ENCODE data around the gene NADSYN1.

Gene NADSYN1

DNA sequence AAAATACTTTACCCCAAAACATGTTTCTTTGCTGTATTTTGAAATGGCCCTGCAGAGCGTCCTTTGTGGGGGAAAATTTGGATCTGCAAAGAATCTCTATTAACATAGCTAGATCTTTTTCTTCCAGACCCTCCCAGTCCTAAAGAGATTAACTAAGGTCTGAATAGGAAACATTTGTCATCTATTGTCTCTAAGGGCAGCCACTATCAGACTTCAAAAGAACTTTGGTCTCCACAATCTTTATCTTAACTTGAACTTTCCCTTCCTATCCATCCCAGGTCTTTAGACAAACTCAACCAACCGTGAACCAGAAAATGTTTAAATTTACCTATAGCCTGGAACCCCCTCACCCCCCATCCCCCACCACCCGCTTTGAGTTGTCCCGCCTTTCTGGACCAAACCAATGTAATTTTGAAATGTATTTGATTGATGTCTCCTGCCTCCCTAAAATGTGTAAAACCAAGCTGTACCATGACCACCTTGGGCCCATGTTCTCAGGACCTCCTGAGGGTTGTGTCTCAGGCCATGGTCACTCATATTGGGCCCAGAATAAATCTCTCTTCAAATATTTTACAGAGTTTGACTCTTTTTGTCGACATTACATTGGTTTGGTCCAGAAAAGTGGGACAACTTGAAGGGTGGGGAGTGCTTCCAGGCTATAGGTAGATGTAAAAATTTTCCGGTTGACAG lies 91.7 kb downstream of the NADSYN1 start:
- no peak for DNase-seq (ENCODE audit: low read depth, low spot score)

DNA sequence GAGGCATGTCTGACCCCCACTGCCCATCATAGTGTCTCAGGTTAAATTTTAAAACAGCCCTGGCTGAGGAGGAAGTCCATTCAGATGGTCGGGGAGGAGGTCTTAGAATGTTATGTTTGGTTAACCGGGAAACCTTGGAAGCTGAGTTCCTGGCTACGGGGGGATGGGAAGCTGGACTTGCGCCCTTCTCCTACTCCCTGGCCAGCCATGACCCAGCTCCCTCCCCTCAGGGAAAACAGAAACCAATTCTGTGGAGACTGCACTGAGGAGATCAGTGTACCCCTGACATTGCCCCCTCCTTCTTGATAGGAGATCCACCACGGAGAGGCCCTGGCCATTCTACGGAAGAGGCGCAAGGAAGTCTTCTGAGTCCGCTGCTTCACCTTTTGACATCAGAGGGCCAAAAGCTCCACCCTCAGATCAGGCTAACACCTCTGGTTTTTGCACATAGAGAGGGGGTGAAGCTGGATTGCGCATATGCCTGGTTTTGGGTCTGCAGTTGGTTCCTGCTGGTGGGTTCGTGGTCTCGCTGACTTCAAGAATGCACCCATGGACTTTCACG lies 92.5 kb downstream of the NADSYN1 start:
- DNase-seq (ENCODE audit: low read depth, low spot score): no peak

DNA sequence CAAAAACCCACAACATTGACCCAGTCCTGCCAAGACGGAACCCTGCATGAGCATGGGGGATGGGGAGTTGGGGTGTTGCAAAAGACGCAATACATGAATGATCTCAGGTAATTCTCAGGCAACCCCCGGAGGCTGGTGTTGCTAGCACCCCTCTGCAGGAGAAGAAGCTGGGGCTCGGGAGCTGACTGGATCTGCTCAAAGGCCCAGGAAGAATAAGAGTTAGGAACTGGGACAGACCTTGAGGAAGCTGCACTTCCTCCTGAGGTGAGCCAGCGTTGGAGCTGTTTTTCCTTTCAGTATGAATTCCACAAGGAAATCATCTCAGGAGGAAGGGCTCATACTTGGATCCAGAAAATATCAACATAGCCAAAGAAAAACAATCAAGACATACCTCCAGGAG lies 95.1 kb downstream of the NADSYN1 start, which contains the start of gene KRTAP5-9:
TSS of gene KRTAP5-9 (plus strand) at position 301 of the 400 bp plus-strand sequence. CDS start 238 bp downstream, outside the sequence.
- no peak for DNase-seq (ENCODE audit: low read depth, low spot score)

DNA sequence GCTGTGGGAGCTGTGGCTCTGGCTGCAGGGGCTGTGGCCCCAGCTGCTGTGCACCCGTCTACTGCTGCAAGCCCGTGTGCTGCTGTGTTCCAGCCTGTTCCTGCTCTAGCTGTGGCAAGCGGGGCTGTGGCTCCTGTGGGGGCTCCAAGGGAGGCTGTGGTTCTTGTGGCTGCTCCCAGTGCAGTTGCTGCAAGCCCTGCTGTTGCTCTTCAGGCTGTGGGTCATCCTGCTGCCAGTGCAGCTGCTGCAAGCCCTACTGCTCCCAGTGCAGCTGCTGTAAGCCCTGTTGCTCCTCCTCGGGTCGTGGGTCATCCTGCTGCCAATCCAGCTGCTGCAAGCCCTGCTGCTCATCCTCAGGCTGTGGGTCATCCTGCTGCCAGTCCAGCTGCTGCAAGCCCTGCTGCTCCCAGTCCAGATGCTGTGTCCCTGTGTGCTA lies 95.7 kb downstream of the NADSYN1 start:
- DNase-seq (ENCODE audit: low read depth, low spot score): no peak

Measured in brain pericyte (primary cell).